GM13977 (cell line): ENCODE results near the gene KCNIP3.

Experiments
- DNase-seq: peaks from one replicate; pipeline ENCODE4 v3.0.0; 2012; ENCODE audit warnings: low spot score
- in situ Hi-C: fragments of 300-500 bp; cut with MboI; formaldehyde crosslinking; loops from one replicate; pipeline ENCODE4 v1.12.0; 2022; ENCODE audit warnings: low sequenced_read_pairs, low pct_unique_long_range_greater_than_20kb, mixed read lengths, inconsistent platforms; ENCODE audit not compliant: unreplicated experiment
- TF ChIP-seq, protein P1 (sequence below): IDR thresholded peaks from 2 replicates; pipeline ENCODE4 v1.5.1; 2012; ENCODE audit warnings: mild to moderate bottlenecking, control low read depth; ENCODE audit not compliant: insufficient read depth; ENCODE audit errors: extremely low read depth, missing control alignments

Gene KCNIP3

DNA sequence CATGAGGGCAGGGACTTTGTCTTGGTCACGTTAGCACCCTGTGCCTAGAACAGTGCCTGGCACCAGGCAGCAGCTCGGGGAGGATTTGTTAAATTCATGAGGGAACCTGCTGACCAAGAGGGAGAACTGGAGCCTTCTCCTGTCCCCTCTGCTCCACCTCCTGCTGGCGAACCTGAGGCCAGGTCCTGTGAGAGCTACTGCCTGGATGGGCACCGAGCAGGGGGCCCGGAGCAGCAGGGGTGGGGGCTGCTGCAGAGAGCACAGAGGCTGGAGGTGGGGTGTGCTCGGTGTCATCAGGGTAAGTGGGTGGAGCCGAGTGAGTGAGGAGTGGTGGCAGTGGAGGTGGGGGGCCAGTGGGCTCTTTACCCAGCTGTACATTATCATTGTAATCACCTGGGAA, 53.2 kb downstream of the KCNIP3 start:
- no peak for DNase-seq
- TF ChIP-seq, protein P1, sequence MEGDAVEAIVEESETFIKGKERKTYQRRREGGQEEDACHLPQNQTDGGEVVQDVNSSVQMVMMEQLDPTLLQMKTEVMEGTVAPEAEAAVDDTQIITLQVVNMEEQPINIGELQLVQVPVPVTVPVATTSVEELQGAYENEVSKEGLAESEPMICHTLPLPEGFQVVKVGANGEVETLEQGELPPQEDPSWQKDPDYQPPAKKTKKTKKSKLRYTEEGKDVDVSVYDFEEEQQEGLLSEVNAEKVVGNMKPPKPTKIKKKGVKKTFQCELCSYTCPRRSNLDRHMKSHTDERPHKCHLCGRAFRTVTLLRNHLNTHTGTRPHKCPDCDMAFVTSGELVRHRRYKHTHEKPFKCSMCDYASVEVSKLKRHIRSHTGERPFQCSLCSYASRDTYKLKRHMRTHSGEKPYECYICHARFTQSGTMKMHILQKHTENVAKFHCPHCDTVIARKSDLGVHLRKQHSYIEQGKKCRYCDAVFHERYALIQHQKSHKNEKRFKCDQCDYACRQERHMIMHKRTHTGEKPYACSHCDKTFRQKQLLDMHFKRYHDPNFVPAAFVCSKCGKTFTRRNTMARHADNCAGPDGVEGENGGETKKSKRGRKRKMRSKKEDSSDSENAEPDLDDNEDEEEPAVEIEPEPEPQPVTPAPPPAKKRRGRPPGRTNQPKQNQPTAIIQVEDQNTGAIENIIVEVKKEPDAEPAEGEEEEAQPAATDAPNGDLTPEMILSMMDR = no peak
- in situ Hi-C loops = no loop called here

DNA sequence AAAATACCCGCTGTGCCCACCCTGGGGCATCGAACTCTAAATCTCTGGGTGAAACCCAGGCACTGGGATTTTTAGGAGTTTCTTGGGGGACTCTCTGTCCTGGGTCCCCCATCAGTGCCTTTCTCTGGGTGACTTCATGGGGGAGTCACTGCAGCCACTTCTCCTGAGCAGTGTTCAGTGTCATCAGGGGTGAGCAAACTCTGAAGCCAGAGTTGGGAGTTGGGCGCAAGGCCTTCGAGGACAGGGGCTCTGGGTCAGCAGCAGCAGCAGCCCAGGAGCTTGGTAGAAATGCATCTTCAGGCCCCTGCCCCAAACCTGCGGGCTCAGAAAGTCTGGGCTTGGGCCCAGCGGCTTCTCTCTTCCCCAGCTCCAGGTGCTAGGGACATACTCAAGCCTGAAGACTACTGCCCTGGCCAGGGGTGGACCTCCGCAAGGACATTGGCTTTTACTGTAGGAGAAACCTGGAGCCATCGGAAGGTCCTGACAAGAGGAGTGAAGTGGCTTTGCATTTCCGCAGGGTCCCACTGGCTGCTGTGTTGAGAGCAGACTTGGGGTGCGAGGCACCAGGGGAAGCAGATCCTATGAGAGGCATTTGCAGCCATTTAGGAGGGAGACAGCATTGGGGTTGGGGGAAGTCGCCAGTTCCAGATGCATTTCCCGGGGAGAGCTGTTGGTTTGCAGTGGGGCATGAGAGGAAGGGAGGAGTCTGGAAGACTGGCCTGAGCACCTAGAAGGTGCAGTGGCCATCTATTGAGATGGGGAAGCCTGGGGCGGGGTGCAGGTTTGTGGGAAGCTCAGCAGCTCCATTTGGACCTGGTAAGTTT, 53.8 kb downstream of the KCNIP3 start:
- in situ Hi-C loops = no loop called here
- DNase-seq = no peak
- TF ChIP-seq, protein P1 = no peak

DNA sequence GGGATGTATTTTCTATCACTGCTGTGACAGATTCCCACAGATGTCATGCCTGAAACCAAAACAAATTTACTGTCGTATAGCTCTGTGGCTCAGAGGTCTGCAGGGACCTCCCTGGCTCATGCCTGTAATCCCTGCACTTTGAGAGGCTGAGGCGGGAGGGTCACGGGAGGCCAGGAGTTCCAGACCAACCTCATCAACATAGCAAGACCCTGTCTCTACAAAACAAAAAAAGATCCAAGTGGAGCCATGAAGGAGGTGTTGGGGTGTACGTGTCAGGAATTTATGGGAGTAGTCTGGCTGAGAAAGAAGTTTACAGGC, 54.4 kb downstream of the KCNIP3 start:
- TF ChIP-seq, protein P1 = no peak
- in situ Hi-C loops = no loop called here
- DNase-seq = no peak

DNA sequence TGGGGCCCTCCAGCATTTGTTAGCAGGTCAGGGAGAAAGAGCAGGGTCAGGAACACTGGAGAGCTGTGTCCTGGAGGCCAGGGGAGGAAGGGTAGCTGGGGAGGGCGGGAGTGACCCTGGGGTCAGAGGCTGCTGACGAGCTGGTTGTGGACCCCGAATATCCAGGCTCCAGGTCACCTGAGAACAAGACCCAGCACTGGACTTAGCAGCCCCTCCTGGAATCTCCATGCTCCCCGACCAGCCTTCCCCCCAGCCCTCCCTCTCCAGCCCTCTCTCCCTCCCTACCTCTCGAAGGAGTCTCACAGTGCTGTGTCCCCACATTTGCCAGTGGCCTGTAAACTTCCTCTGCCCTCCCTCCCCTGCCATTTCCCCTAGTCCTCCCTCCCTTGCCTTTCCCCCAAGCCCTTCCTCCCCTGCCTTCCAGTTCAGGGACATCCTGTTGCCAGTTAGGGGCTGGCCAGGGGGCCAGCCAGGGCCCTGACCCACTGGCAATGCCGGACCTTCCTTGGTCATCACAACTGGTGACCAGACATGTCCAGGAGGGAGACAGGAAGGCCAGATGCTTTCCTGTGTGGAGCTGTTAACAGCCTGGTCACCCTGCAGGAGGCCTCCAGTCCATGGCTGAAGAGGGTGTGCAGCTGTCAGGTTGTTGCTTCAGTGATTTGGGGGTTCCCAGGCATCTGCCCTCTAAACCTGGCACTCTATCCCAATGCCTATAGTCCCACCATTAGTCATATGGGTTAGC, 55.3 kb downstream of the KCNIP3 start:
- no peak for DNase-seq
- in situ Hi-C loops = no loop called here
- TF ChIP-seq, protein P1 = no peak

DNA sequence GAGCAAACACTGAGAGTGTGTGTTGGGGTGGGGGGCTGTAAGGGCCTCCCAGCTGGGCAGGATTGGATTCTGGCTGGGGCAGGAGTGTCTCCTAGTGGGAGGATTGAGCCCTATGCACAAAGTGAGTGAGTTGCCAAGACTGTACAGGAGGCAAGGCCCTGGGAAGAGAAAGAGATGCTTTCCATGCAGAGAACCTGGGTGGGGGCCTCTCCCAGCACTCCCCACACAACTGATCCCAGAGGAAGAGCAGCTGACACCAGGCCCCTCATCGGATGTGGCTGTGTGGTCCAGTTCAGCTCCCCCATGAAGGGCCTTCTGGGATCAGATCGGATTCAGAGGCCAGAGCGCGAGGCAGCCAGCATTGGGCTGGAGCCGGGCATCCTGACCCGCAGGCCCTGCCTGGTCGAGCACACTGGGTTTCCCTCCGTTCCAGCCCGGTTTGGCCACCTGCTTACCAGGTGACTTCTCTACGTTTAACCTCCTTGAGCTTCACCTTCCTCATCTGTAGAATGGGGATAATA, 56.0 kb downstream of the KCNIP3 start:
- DNase-seq = no peak
- TF ChIP-seq, protein P1 = no peak
- in situ Hi-C loops = no loop called here

DNA sequence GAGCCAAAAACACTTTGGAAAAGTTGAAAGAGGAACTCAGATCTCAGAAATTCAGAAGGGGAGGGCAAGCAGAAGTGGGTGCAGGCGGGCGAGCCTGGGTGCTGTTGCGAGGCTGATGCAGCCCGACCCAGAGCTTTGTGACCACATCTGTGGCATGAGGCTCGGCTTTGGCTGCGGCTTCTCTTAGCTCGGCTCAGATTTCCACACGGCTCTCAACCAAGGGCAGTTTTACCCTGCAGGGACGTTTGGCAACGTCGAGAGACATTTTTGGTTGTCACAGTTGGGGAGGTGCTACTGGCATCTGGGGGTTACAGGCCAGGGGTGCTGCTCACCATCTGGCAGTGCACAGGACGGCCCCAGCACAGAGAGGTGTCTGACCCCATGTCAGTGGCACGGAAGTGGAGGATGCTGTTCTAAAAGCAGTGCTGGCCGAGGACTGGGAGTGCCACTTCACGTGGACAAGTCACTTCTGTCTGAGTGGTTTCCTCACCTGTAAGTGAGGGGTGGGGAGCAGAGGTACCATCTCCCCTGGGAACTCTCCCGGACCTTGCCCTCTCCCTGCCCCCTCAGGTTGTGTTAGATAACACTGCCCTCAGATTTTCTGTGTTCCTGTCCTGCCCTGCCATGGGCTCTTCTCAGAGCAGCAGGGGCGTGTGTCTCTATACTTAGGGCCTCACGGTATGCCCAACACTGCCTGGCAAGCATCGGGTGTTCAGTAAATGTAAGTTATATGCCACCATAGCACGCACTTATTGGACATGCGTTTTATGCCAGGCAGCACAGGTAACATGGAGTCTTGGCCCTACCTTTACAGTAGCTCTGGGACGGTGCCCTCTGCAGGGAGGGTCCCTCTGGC, 56.7 kb downstream of the KCNIP3 start:
- no peak for DNase-seq
- in situ Hi-C loops = no loop called here
- TF ChIP-seq, protein P1 = no peak
